HEK293T (cell line): ENCODE measurements around the gene F11.

Experiments used
- ARNT ChIP-seq: fragments of 450-650 bp; IDR thresholded peaks from 2 replicates; pipeline ENCODE4 v1.6.1; 2017; ENCODE audit warnings: mild to moderate bottlenecking
- BHLHE40 ChIP-seq: fragments of 450-650 bp; IDR thresholded peaks from 2 replicates; pipeline ENCODE4 v1.6.1; 2016; ENCODE audit warnings: mild to moderate bottlenecking, moderate library complexity, borderline replicate concordance
- ELF4 ChIP-seq: fragments of 450-650 bp; IDR thresholded peaks from 2 replicates; pipeline ENCODE4 v1.6.1; 2017; ENCODE audit warnings: antibody characterized with exemption
- FOXA1 ChIP-seq: fragments of 450-650 bp; IDR thresholded peaks from 2 replicates; pipeline ENCODE4 v1.6.1; 2016; ENCODE audit warnings: mild to moderate bottlenecking
- FOXK2 ChIP-seq: fragments of 450-650 bp; IDR thresholded peaks from 2 replicates; pipeline ENCODE4 v1.6.1; 2016; ENCODE audit warnings: mild to moderate bottlenecking
- HDGF ChIP-seq: fragments of 450-650 bp; IDR thresholded peaks from 2 replicates; pipeline ENCODE4 v1.6.1; 2017; ENCODE audit warnings: antibody characterized with exemption, borderline replicate concordance
- NFRKB ChIP-seq: fragments of 450-650 bp; IDR thresholded peaks from 2 replicates; pipeline ENCODE4 v1.6.1; 2016; ENCODE audit warnings: mild to moderate bottlenecking, moderate library complexity
- SP1 ChIP-seq: fragments of 450-650 bp; IDR thresholded peaks from 2 replicates; pipeline ENCODE4 v1.6.1; 2017
- SUZ12 ChIP-seq: fragments of 450-650 bp; IDR thresholded peaks from 2 replicates; pipeline ENCODE4 v1.6.1; 2016; ENCODE audit warnings: mild to moderate bottlenecking
- TARDBP ChIP-seq: fragments of 450-650 bp; IDR thresholded peaks from 2 replicates; pipeline ENCODE4 v1.6.1; 2016

GRCh38 chr4:186241616-186242015 lies 24.4 kb upstream of the F11 start:
- TF ChIP-seq SP1: no peak
- TF ChIP-seq TARDBP: no peak
- no peak for TF ChIP-seq HDGF
- no peak for TF ChIP-seq FOXK2
- TF ChIP-seq SUZ12: no peak
- no peak for TF ChIP-seq ARNT
- no peak for TF ChIP-seq ELF4
- TF ChIP-seq NFRKB: no peak
- TF ChIP-seq FOXA1: no peak
- no peak for TF ChIP-seq BHLHE40
